Transverse colon (tissue), 4 donors: Measurements from ENCODE around the gene DLGAP1. TPM values are rescaled to one million over a fixed set of nuclear protein-coding genes. Genes with fewer than 3 reads are reported as not detected.

Source experiments
- DNase-seq: peaks from one replicate; pipeline ENCODE4 v3.0.0-alpha.2; 2019
- H3K27ac ChIP-seq, 4 donors: fragments of 200-600 bp; sonication (generic); 2 replicates each; pipeline ENCODE4 v1.5.1; 2016 to 2018; ENCODE audit warnings: inconsistent platforms in 4 of 4
- H3K27me3 ChIP-seq: fragments of 200-600 bp; sonication (generic); 2 replicates; pipeline ENCODE4 v1.5.1; 2017; ENCODE audit warnings: inconsistent platforms
- H3K36me3 ChIP-seq, 4 donors: fragments of 200-600 bp; sonication (generic); 2 replicates each; pipeline ENCODE4 v1.5.1; 2017 to 2019; ENCODE audit warnings: inconsistent platforms in 4 of 4
- H3K4me1 ChIP-seq, 4 donors: fragments of 200-600 bp; sonication (generic); 2 replicates each; pipeline ENCODE4 v1.5.1; 2017 to 2020; ENCODE audit warnings: inconsistent platforms in 4 of 4
- H3K4me3 ChIP-seq, 4 donors: fragments of 200-600 bp; sonication (generic); 1 replicate in 1 of 4; 2 replicates in 3 of 4; pipeline versions ENCODE4 v1.5.1 to v1.6.1; 2017 to 2019; ENCODE audit warnings: inconsistent platforms in 4 of 4
- H3K9me3 ChIP-seq, 2 donors: fragments of 200-600 bp; sonication (generic); 2 replicates each; pipeline ENCODE4 v1.5.1; 2017 to 2019; ENCODE audit warnings: inconsistent platforms in 2 of 2
- EP300 ChIP-seq: sonication (generic); formaldehyde crosslinking; IDR thresholded peaks from one replicate; pipeline ENCODE4 v1.6.1; 2017; ENCODE audit warnings: antibody characterized with exemption, low read depth
- POLR2A ChIP-seq: fragments of 450-650 bp; IDR thresholded peaks from one replicate; pipeline ENCODE4 v1.6.1; 2016; ENCODE audit warnings: antibody characterized with exemption, mild to moderate bottlenecking, moderate library complexity
- POLR2AphosphoS5 ChIP-seq, 3 donors: sonication (generic); formaldehyde crosslinking; IDR thresholded peaks; one replicate each; pipeline ENCODE4 v1.6.1; 2016; ENCODE audit warnings: antibody characterized with exemption in 3 of 3
- WGBS, 2 donors: methylation state at CpG; one replicate each; pipeline ENCODE4 v1.1.5; 2018; ENCODE audit warnings: low coverage in 1 of 2; 5-methylcytosine and 5-hydroxymethylcytosine counted together
- in situ Hi-C, 4 donors: fragments of 200-750 bp; cut with MboI; loops; one replicate each; pipeline versions ENCODE4 v1.15.0 to v1.15.1; 2017; ENCODE audit warnings: low sequenced_read_pairs in 3 of 4, low pct_ligation_motif_present in 1 of 4, low pct_unique_long_range_greater_than_20kb in 1 of 4
- intact Hi-C: fragments of 100-400 bp; cut with DNase I; formaldehyde crosslinking; loops from one replicate; pipeline ENCODE4 v1.15.1; 2023; ENCODE audit warnings: low total_unique reads
- total RNA-seq, 4 donors: library from RNA; depleted of rRNA; stranded (reverse); fragments of >200 nt; gene quantifications; one replicate each; pipeline ENCODE4 v1.1.0, GENCODE V29; 2016
- TF ChIP-seq, protein P1 (sequence below), 5 experiments: fragments of 200-600 bp in 3 of 5; fragments of 450-650 bp in 2 of 5; sonication (generic) in 3 of 5; IDR thresholded peaks; 1 replicate in 2 of 5; 2 replicates in 3 of 5; pipeline ENCODE4 v1.5.1; 2016 to 2017; ENCODE audit warnings: antibody characterized with exemption in 5 of 5, inconsistent platforms in 3 of 5, mild to moderate bottlenecking in 2 of 5, moderate library complexity in 1 of 5

Gene DLGAP1
- total RNA-seq, 4 donors from 2014 or later = 2.7 to 7.2 (median 3.3) TPM

DNA sequence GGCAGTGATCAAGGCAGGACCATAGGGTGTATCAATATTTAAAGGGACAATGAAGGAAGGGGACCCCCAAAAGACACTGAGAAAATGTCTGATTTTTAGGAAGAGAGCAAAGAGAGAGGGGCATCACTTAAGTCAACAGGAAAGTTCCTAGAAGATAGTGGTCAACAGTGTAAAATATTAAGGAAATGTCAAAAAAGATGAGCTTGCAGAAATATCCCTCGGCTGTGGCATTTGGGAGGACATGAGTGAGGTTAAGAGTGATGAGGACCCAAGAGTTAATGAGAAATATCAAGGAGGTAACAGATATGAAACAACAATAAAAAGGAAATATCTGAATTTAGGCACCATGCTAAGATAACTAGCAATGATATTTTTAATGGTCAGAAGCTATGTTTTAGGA is 665.6 kb downstream of the DLGAP1 start:
- TF ChIP-seq, protein P1, sequence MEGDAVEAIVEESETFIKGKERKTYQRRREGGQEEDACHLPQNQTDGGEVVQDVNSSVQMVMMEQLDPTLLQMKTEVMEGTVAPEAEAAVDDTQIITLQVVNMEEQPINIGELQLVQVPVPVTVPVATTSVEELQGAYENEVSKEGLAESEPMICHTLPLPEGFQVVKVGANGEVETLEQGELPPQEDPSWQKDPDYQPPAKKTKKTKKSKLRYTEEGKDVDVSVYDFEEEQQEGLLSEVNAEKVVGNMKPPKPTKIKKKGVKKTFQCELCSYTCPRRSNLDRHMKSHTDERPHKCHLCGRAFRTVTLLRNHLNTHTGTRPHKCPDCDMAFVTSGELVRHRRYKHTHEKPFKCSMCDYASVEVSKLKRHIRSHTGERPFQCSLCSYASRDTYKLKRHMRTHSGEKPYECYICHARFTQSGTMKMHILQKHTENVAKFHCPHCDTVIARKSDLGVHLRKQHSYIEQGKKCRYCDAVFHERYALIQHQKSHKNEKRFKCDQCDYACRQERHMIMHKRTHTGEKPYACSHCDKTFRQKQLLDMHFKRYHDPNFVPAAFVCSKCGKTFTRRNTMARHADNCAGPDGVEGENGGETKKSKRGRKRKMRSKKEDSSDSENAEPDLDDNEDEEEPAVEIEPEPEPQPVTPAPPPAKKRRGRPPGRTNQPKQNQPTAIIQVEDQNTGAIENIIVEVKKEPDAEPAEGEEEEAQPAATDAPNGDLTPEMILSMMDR (IDR thresholded peaks at IDR 0.05) = no peak
- TF ChIP-seq EP300 = no peak
- TF ChIP-seq POLR2A = no peak
- no peak for TF ChIP-seq POLR2AphosphoS5 (IDR thresholded peaks at IDR 0.05)
- Histone ChIP-seq H3K36me3 (no peaks in the 10 kb centered on the region), H3K27ac (no peak overlapping the region), H3K27me3 (no peaks in the 10 kb centered on the region), H3K4me1 (no peaks in the 10 kb centered on the region), H3K4me3 (no peak overlapping the region), H3K9me3 (no peaks in the 10 kb centered on the region)
- intact Hi-C loops = no loop called here
- 91 to 100% methylated on average over 1 of the region's 1 CpG for WGBS, 2 donors
- no peak for DNase-seq
- in situ Hi-C loops = loop anchor here in 1 of 4 donors (25.0 kb wide), 1 partner anchor 198 kb away; no protein-coding TSS in a partner anchor

- intact Hi-C loops (no loop called here), in situ Hi-C loops (loop anchor here in 1 of 4 donors (25.0 kb wide), 1 partner anchor 202 kb away; no protein-coding TSS in a partner anchor)
- H3K27ac ChIP-seq = no peak overlapping the region
- no peaks in the 10 kb centered on the region for H3K9me3 ChIP-seq
- no peak for DNase-seq
- H3K4me1 ChIP-seq = no peaks in the 10 kb centered on the region
- 90% methylated on average over 1 of the region's 1 CpG; no CpG with 5 or more reads in 1 of the 2 donors for WGBS, 2 donors
- TF ChIP-seq POLR2A = no peak
- TF ChIP-seq, protein P1 (IDR thresholded peaks at IDR 0.05) = no peak
- no peaks in the 10 kb centered on the region for H3K36me3 ChIP-seq
- no peak overlapping the region for H3K4me3 ChIP-seq
- H3K27me3 ChIP-seq = no peaks in the 10 kb centered on the region
Measured at GRCh38 chr18:3784949-3785348, 670.2 kb downstream of the DLGAP1 start.

DNA sequence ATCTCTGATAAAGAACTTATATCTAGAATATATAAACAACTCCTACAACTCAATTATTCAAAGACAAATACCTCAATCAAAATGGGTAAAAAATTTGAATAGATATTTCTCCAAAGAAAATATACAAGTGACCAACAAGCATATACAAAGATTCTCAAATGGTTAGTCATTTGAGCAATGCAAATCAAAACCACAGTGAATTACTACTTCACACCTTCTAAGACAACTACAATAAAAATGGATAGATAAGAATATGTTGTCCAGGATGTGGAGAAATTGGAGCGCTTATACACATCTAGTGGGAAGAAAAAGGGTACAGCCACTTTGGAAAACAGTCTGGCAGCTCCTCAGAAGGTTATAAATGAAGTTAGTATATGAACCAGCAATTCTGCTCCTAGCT is 672.2 kb downstream of the DLGAP1 start:
- Histone ChIP-seq H3K9me3 (no peaks in the 10 kb centered on the region), H3K27me3 (no peaks in the 10 kb centered on the region), H3K27ac (no peak overlapping the region), H3K36me3 (no peaks in the 10 kb centered on the region), H3K4me3 (no peak overlapping the region), H3K4me1 (no peaks in the 10 kb centered on the region)
- intact Hi-C loops (no loop called here), in situ Hi-C loops (loop anchor here in 1 of 4 donors (25.0 kb wide), 1 partner anchor 204 kb away; no protein-coding TSS in a partner anchor)
- 73 to 89% methylated on average over 1 of the region's 1 CpG for WGBS, 2 donors
- TF ChIP-seq, protein P1 (IDR thresholded peaks at IDR 0.05) = no peak
- TF ChIP-seq EP300 (no peak), POLR2A (no peak), POLR2AphosphoS5 (IDR thresholded peaks at IDR 0.05) (no peak)
- no peak for DNase-seq

DNA sequence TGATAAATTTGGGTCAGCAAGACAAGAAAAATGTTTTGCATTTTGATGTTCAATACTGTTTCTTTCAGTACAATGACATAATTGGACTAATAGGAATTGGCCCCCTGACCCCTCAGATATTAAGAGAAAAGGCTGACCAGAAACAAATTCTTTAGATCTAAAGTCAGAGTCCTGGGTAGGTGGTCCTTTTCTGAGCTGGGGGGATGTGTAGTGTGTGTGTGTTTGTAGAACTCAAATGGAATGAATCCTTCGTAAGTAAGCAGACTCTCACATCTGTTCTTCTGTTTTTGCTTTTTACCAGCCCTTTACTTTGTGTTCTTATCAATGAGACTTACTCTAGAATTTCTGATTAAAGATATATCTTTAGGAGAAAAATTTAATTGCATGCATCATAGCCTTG is 677.4 kb downstream of the DLGAP1 start:
- H3K27ac ChIP-seq = no peak overlapping the region
- no peaks in the 10 kb centered on the region for H3K36me3 ChIP-seq
- H3K27me3 ChIP-seq = no peaks in the 10 kb centered on the region
- 87 to 100% methylated on average over 1 of the region's 1 CpG for WGBS, 2 donors
- peaks cover 0 to 7% (median 0%) of the 10 kb centered on the region in 4 donors for H3K4me1 ChIP-seq
- no peak overlapping the region for H3K4me3 ChIP-seq
- H3K9me3 ChIP-seq = no peaks in the 10 kb centered on the region
- no peak for TF ChIP-seq POLR2A
- TF ChIP-seq EP300 = no peak
- TF ChIP-seq, protein P1 (IDR thresholded peaks at IDR 0.05) = no peak
- no peak for TF ChIP-seq POLR2AphosphoS5 (IDR thresholded peaks at IDR 0.05)
- DNase-seq = no peak
- in situ Hi-C loops = loop anchor here in 1 of 4 donors (25.0 kb wide), 1 partner anchor 210 kb away; no protein-coding TSS in a partner anchor
- intact Hi-C loops = loop anchor here (2.0 kb wide), 1 partner anchor 219 kb away; no protein-coding TSS in a partner anchor
